Measurements from ENCODE around the gene SLC45A1. TPM values are rescaled to one million over a fixed set of nuclear protein-coding genes. Genes with fewer than 3 reads are reported as not detected.

SLC45A1 gene
- total RNA-seq, 1 donor from 2014 or later, result 13.8 TPM

DNA sequence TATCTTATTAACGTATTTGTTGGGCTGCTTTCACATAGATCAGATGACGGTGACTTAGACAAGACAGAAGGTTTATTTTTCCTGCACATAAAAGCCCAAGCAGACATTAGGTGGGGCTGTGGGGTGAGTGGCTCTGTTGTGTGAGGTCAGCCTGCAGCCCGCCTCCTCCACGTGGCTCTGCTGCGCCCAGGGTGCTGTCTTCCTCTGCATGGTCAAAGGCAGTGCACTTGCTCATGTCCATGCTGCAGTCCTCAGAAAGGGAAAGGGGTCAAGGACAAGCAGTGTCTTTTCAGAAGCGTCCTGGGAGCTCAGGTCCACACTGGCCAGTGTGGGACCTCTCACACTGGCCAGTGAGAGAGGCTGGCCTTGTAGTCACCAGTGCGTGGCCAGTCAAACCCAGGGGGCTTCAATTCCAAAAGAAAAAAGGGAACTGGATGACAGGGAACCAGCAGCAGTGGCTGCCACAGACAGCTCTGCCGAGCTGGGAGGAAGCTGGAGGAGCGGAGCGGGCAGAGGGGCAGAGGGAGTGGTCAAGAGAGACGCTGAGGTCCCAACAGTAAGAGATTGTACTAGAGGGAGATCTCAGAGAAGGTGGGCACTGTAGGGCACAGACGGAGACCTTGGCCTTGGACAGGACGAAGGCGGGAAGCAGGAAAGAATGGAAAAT lies 35.9 kb upstream of the SLC45A1 start:
- H3K27ac ChIP-seq, result no peak overlapping the region
- DNase-seq (ENCODE audit: extremely low spot score in 2 of 2), result no peak
- no peak overlapping the region for H3K4me3 ChIP-seq
- intact Hi-C loops (cut with DNase I), result no loop called here
- H3K27me3 ChIP-seq, result no peaks in the 10 kb centered on the region
- no peaks in the 10 kb centered on the region for H3K9me3 ChIP-seq
- TF ChIP-seq POLR2AphosphoS5 (IDR thresholded peaks at IDR 0.05; ENCODE audit: insufficient read depth in 1 of 2, low read depth in 1 of 2), result no peak
- TF ChIP-seq POLR2A (IDR thresholded peaks at IDR 0.05), result no peak
- no peak for TF ChIP-seq CTCF (IDR thresholded peaks at IDR 0.05)
- no peaks in the 10 kb centered on the region for H3K4me1 ChIP-seq
- no peaks in the 10 kb centered on the region for H3K36me3 ChIP-seq

DNA sequence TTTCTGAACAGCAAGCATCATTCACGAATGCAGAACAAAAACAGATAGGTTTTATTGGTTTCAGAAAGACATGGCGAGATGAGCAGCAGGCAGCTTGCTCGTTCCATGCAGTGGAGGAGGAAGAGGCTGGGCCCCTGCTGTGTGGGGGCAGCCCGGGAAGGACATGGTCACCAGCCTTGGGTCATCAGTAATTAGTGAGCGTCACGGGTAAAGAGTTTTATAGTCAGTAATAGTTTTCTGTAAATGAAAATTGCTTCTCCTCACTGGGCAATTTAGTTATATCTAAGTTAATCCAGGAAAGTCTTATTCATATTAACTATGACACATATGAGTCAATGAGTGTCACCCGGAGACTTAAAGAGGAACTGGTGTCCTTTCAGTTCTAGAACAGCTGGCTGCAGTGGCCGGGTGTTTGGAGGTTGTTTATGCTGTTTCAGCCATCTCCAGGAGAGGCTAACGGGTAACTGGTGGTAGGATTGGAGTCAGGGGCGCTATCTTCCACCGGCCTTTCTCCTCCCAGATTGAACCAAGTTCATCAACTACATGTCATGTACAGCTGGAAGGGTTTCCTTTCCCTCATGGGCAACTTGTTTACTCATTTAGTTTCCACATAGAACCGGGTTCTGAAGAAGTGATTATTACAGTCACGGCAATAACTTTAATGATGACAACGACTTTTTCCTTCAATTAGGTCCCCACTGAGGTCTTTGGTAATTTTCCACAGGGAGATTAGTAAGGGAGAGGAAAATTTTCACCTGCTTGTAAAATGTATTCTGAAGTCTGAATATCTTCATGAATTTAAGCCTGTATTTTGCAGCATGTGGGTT lies 34.6 kb upstream of the SLC45A1 start:
- no peak for DNase-seq (ENCODE audit: extremely low spot score in 2 of 2)
- H3K27ac ChIP-seq, result no peak overlapping the region
- no peak overlapping the region for H3K4me3 ChIP-seq
- TF ChIP-seq POLR2AphosphoS5 (IDR thresholded peaks at IDR 0.05; ENCODE audit: insufficient read depth in 1 of 2, low read depth in 1 of 2), result no peak
- TF ChIP-seq POLR2A (IDR thresholded peaks at IDR 0.05), result no peak
- TF ChIP-seq CTCF (IDR thresholded peaks at IDR 0.05), result no peak
- no peaks in the 10 kb centered on the region for H3K27me3 ChIP-seq
- H3K4me1 ChIP-seq, result no peaks in the 10 kb centered on the region
- no peaks in the 10 kb centered on the region for H3K36me3 ChIP-seq
- intact Hi-C loops (cut with DNase I), result no loop called here
- H3K9me3 ChIP-seq, result no peaks in the 10 kb centered on the region

- intact Hi-C loops (cut with DNase I), result no loop called here
- DNase-seq (ENCODE audit: extremely low spot score in 2 of 2), result no peak
- no peak overlapping the region for H3K4me3 ChIP-seq
- H3K27ac ChIP-seq, result no peak overlapping the region
- no peaks in the 10 kb centered on the region for H3K4me1 ChIP-seq
- TF ChIP-seq CTCF (IDR thresholded peaks at IDR 0.05), result no peak
- no peak for TF ChIP-seq POLR2AphosphoS5 (IDR thresholded peaks at IDR 0.05; ENCODE audit: insufficient read depth in 1 of 2, low read depth in 1 of 2)
- TF ChIP-seq POLR2A (IDR thresholded peaks at IDR 0.05), result no peak
- no peaks in the 10 kb centered on the region for H3K27me3 ChIP-seq
- H3K9me3 ChIP-seq, result no peaks in the 10 kb centered on the region
- no peaks in the 10 kb centered on the region for H3K36me3 ChIP-seq
Measured at GRCh38 chr1:8284127-8284526, 33.8 kb upstream of the SLC45A1 start.

DNA sequence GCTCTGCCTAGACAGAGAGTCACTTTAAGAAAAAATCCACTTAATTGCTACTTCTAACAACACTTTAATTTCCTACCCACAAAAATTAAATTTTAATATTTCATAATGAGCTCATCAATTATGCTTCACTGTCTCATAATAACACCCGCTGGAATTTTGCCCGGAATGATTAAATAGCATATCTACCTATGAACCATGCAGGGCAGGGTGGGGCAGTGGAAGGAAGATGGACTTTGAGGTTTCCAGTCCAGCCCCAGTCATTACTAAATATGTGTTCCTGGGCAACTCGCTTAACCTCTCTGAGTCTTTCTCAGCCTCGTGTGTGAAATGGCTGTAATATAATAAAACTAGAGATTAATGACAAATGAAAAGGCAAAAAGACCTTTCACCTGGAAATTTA lies 32.8 kb upstream of the SLC45A1 start:
- intact Hi-C loops (cut with DNase I), result no loop called here
- H3K4me3 ChIP-seq, result no peak overlapping the region
- H3K4me1 ChIP-seq, result no peaks in the 10 kb centered on the region
- no peak for TF ChIP-seq CTCF (IDR thresholded peaks at IDR 0.05)
- no peak for TF ChIP-seq POLR2AphosphoS5 (IDR thresholded peaks at IDR 0.05; ENCODE audit: insufficient read depth in 1 of 2, low read depth in 1 of 2)
- TF ChIP-seq POLR2A (IDR thresholded peaks at IDR 0.05), result no peak
- no peak for DNase-seq (ENCODE audit: extremely low spot score in 2 of 2)
- no peak overlapping the region for H3K27ac ChIP-seq
- no peaks in the 10 kb centered on the region for H3K36me3 ChIP-seq
- H3K27me3 ChIP-seq, result no peaks in the 10 kb centered on the region
- no peaks in the 10 kb centered on the region for H3K9me3 ChIP-seq

- intact Hi-C loops (cut with DNase I), result no loop called here
- Histone ChIP-seq H3K27ac (no peak overlapping the region), H3K4me1 (no peaks in the 10 kb centered on the region), H3K4me3 (no peak overlapping the region), H3K27me3 (no peaks in the 10 kb centered on the region), H3K36me3 (no peaks in the 10 kb centered on the region), H3K9me3 (no peaks in the 10 kb centered on the region)
- DNase-seq (ENCODE audit: extremely low spot score in 2 of 2), result no peak
- no peak for TF ChIP-seq POLR2A (IDR thresholded peaks at IDR 0.05)
- TF ChIP-seq POLR2AphosphoS5 (IDR thresholded peaks at IDR 0.05; ENCODE audit: insufficient read depth in 1 of 2, low read depth in 1 of 2), result no peak
- no peak for TF ChIP-seq CTCF (IDR thresholded peaks at IDR 0.05)
Measured at GRCh38 chr1:8285965-8286364, 31.9 kb upstream of the SLC45A1 start.

All from vagina (tissue), 2 donors.